Activated T-cell treated with anti-CD3 and anti-CD28 coated beads for 1 hour (primary cell): ENCODE results near the gene TAS2R41.
"Not testable (repeated sequence)": the region's sequence is repeated elsewhere in the genome, so short reads cannot be mapped to it uniquely, and the experiment has no call there.

Source experiments
- DNase-seq: peaks from one replicate; pipeline ENCODE4 v3.0.0-alpha.2; 2020; ENCODE audit warnings: low read depth

The TAS2R41 gene

DNA sequence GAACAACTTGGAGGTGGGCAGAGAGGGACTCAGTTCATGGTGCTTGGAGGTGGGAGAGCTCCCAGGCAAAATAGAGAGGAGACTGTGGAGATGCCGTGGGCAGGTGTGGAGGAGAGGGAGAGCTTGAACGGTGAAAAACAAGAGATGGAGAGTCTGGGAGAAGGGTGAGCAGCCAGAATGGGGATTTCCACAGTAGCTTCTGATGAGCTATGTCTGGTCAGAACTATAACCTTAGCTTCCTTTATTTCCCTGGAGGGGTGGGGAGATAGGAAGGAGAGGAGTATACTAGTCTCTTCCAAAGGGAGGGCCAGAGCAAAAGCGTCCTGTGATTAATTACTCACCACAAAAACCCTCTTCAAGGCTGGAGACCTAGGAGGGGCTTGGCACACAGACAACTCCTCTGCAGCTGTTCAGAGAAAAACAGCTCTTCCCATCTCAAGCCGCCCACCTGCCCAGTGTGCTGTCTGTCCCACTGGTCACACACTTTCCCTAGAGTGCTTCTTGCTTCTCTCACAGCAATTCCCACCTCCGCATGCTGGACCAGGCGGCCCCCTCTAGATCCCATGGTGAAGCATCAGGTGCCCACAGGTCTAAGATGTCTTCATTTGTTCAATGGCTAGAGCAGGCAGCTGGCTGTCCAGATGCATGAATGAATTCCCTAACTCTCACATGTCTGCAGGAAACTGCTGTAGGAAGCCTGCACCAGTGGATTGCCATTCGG lies 41.9 kb downstream of the TAS2R41 start:
- DNase-seq: no peak

DNA sequence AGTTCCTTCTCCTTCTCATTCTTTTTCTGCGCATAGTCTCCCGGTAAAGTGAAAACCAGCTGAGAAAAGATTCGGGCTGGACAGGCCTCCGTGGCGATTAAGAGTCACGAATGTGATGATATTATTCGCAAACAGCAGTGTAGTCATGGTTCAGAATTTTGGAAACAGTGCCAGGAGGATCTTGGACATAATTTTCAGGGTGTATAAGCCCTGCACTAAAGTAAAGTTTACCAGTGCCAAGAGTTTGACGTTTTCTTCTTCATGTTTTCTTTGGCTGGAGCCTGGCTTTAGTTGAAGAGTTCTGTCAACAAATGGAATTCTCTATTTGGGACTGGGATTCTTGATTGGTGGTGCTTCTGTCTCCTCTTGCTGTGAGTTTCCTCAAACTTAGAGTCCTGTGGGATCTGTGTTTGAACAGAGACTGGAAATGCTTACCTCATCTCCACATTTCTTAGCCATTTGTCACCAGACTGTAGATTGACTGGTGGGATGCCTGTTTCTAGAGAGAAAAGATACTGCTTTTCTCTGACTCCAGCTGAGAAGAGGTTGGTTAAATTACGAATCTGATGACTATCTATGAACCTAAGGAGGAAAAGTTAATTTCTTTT lies 44.7 kb downstream of the TAS2R41 start:
- DNase-seq: not testable (repeated sequence)
